Upper lobe of left lung (tissue), 4 donors: ENCODE results near the gene EIF3F.

Experiments used
- POLR2A ChIP-seq, 4 donors: fragments of 450-650 bp; IDR thresholded peaks; one replicate each; pipeline ENCODE4 v1.5.1; 2016 to 2017; ENCODE audit warnings: antibody characterized with exemption in 4 of 4, mild to moderate bottlenecking in 2 of 4
- TF ChIP-seq, protein P1 (sequence below), 6 experiments: fragments of 450-650 bp in 4 of 6; fragments of 200-600 bp in 2 of 6; sonication (generic) in 2 of 6; IDR thresholded peaks; one replicate each; pipeline ENCODE4 v1.5.1; 2016 to 2019; ENCODE audit warnings: antibody characterized with exemption in 6 of 6

DNA sequence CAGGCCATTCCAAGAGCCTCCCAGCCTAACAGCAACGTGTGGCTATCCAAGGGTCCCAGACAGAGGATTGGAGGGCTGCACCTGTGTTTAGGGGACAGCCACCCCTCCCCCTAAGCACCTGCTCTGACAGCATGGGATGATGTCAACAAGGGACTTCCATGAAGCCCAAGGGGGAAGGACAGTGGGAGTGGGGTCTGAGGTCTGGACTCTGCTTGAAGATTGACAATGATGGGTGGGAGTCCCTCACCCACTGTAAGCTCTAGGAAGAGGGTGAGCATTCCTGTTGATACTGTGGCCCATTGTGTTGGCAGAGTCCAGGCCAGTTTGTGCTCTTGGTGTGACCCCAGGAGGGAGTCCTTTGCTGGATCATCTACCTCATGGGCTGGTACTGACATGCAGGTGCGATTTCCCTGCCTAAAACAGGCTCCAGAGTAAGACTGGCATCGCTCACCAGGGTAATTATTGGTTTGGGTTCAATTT, 47.0 kb downstream of the EIF3F start:
- TF ChIP-seq, protein P1, sequence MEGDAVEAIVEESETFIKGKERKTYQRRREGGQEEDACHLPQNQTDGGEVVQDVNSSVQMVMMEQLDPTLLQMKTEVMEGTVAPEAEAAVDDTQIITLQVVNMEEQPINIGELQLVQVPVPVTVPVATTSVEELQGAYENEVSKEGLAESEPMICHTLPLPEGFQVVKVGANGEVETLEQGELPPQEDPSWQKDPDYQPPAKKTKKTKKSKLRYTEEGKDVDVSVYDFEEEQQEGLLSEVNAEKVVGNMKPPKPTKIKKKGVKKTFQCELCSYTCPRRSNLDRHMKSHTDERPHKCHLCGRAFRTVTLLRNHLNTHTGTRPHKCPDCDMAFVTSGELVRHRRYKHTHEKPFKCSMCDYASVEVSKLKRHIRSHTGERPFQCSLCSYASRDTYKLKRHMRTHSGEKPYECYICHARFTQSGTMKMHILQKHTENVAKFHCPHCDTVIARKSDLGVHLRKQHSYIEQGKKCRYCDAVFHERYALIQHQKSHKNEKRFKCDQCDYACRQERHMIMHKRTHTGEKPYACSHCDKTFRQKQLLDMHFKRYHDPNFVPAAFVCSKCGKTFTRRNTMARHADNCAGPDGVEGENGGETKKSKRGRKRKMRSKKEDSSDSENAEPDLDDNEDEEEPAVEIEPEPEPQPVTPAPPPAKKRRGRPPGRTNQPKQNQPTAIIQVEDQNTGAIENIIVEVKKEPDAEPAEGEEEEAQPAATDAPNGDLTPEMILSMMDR (IDR thresholded peaks at IDR 0.05): no peak
- no peak for TF ChIP-seq POLR2A (IDR thresholded peaks at IDR 0.05)
